H54 (cell line): ENCODE results near the gene TRIM2.

Experiments used
- DNase-seq: peaks from one replicate; pipeline ENCODE4 v3.0.0; 2011; ENCODE audit warnings: low spot score, mixed read lengths; ENCODE audit not compliant: insufficient read length
- FAIRE-seq: peaks from 3 replicates; lab custom pipeline; 2011; peaks lifted over from hg19 to GRCh38; lab: Jason Lieb, UNC
- POLR2A ChIP-seq: IDR thresholded peaks from 2 replicates; pipeline ENCODE4 v1.6.1; 2011; ENCODE audit warnings: low read depth, mild to moderate bottlenecking, low read length

Gene TRIM2

GRCh38 chr4:153345012-153345981, 141.1 kb downstream of the TRIM2 start:
- peak; percentile 19 for DNase-seq
- TF ChIP-seq POLR2A, result no peak
- no peak for FAIRE-seq

- no peak for TF ChIP-seq POLR2A
- DNase-seq, result no peak
- no peak for FAIRE-seq
These were observed 141.8 kb downstream of the TRIM2 start for GRCh38 chr4:153346031-153346430.

GRCh38 chr4:153346563-153346962, 142.3 kb downstream of the TRIM2 start:
- DNase-seq, result no peak

GRCh38 chr4:153347117-153347516, 142.9 kb downstream of the TRIM2 start:
- FAIRE-seq (no peak), DNase-seq (no peak)

More at GRCh38 chr4:153346563-153346962, 142.3 kb downstream of the TRIM2 start:
- no peak for FAIRE-seq
- no peak for TF ChIP-seq POLR2A

DNA sequence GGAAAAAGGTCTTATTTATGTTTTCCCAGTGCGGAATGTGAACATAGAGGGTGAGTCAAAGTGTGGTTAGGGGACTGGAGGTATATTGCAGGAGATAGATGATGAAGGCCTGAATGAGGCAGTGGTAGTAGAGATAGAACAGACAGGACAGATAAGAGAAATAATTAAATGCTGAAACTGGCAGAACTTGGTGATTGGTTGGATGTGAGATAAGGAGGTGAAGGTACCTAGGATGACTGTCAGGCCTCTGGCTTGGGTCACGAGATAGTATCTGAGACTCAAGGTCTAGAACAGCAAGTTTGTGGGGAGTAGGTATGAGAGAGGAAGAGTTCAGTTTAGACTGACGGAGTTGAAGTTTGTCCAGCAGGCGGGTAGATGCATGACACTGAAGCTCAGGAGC, 143.8 kb downstream of the TRIM2 start:
- no peak for DNase-seq
- TF ChIP-seq POLR2A, result no peak
- no peak for FAIRE-seq

More at GRCh38 chr4:153347117-153347516, 142.9 kb downstream of the TRIM2 start:
- TF ChIP-seq POLR2A, result no peak

GRCh38 chr4:153349206-153349805, 145.1 kb downstream of the TRIM2 start:
- no peak for TF ChIP-seq POLR2A
- DNase-seq (no peak), FAIRE-seq (no peak)

DNA sequence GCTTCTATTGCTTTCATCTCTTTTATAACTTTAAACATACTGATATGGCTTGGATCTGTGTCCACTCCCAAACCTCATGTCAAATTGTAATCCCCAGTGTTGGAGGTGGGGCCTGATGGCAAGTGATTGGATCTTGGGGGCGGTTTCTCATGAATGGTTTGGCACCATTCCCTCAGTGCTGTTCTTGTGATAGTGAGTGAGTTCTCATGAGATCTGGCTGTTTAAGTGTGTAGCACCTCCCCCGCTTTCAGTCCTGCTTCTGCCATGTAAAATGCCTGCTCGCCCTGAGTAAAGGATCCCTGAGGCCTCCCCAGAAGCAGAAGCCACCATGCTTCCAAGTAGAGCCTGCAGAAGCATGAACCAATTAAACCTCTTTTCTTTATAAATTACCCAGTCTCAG, 157.9 kb downstream of the TRIM2 start:
- DNase-seq, result no peak
- TF ChIP-seq POLR2A, result no peak
- no peak for FAIRE-seq

DNA sequence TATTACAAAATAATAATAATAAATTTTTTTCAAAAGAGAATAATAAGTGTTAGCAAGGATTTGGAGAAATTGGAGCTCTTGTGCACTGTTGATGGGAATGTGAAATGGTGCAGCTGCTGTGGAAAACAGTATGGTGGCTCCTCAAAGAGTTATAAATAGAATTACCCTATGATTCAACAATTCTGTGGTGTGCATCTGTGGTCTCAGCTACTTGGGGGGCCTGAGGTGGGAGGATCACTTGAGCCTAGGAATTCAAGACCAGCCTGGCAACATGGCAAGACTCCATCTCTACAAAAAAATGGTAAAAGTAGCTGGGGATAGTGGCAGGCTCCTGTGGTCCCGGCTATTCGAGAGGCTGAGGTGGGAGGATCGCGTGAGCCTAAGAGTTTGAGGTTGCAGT, 159.8 kb downstream of the TRIM2 start:
- FAIRE-seq, result no peak
- TF ChIP-seq POLR2A, result no peak
- no peak for DNase-seq

DNA sequence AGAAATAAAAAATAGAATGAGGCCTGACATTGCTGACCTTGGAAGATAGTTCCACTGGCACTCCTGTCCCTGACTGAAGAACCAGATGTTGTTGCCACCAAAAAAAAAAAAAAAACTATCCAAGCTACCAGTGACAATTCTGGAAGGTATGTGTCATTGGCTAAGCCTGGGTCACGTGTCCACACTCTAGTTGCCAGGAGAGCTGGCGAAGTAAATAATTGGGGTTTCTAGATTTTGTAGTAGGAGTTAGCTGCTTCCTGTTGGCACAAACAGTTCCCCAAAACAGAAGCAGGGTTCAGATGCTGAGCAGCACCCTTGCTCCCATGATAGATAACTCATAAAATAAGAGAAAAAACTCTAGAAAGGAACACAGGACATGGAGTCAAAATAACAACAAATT, 160.8 kb downstream of the TRIM2 start:
- DNase-seq (no peak), FAIRE-seq (no peak)
- no peak for TF ChIP-seq POLR2A

GRCh38 chr4:153366486-153366885, 162.2 kb downstream of the TRIM2 start:
- TF ChIP-seq POLR2A, result no peak
- no peak for FAIRE-seq
- no peak for DNase-seq

GRCh38 chr4:153367092-153367491, 162.8 kb downstream of the TRIM2 start:
- no peak for FAIRE-seq
- no peak for TF ChIP-seq POLR2A
- DNase-seq, result no peak

DNA sequence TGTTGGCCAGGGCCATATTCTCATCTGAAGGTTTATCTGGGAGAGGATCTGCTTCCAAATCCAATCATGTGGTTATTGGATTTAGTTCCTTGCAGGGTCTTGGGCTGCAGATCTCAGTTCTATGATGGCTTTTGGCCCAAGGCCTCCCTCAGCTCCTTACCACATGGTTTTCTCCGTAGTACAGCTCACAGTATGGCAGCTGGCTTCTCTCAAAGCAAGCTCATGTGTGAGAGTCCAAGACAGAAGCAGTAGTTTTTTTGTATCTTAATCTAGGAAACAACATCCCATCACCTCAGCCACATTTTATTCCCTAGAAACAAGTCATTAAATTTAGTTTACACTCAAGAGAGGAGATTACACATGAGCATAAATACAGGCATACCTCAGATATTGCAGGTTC, 164.8 kb downstream of the TRIM2 start:
- no peak for TF ChIP-seq POLR2A
- FAIRE-seq (no peak), DNase-seq (no peak)

DNA sequence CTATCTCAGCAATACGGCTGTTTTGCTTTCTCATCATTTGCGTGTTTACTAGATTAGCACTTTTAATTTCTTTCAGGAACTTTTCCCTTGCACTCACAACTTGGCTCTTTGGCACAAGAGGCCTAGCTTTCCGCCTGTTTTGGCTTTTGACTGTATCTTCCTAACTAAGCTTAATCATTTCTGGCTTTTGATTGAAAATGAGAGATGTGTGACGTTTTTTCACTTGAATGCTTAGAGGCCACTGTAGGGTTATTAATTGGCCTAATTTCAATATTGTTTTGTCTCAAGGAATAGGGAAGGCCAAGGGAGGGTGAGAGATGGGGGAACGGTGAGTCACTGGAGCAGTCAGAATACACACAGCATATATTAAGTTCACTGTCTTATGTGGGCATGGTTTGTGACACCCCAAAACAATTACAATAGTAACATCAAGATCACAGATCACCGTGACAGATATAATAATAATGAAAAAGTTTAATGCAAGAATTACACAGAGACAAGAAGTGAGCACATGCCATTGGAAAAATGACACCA, 167.5 kb downstream of the TRIM2 start:
- TF ChIP-seq POLR2A, result no peak
- no peak for FAIRE-seq
- DNase-seq, result no peak

DNA sequence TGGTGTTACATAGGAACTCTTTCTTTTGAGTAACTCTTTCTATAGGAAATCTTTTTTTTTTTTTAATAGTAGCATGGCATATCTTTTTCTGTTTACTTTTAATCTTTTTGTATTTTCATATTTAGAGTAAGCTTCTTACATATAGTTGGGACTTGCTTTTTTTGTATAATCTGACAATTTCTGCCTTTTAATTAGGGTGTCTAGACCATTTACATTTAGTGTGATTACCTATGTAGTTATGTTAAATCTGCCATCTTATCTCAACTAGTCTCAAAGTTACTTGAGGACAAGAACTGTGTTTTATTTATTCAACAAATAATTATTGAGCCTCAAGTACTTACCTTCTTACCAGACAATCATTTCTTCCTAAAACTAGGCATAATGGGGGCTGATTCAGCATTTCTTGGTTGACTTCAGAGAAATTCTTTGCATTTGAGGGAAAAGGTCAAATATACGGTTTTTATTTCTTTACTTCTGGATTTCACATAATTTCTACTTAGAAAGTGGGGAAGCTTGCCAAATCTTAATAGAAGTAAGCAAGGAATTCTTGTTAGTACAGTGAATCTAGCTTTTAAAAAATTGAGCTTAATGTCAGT, 168.8 kb downstream of the TRIM2 start:
- DNase-seq (no peak), FAIRE-seq (no peak)
- no peak for TF ChIP-seq POLR2A
